NCI-H1092 (cell line): ENCODE measurements around the gene TMEM18.
A peak's percentile ranks its signal among the peaks of the same experiment; 100 is the strongest.
"Not testable (repeated sequence)": the region's sequence is repeated elsewhere in the genome, so short reads cannot be mapped to it uniquely, and the experiment has no call there.

Source experiments
- DNase-seq: peaks from one replicate; lab custom pipeline; 2025; lab: John Stamatoyannopoulos, UW

The TMEM18 gene

DNA sequence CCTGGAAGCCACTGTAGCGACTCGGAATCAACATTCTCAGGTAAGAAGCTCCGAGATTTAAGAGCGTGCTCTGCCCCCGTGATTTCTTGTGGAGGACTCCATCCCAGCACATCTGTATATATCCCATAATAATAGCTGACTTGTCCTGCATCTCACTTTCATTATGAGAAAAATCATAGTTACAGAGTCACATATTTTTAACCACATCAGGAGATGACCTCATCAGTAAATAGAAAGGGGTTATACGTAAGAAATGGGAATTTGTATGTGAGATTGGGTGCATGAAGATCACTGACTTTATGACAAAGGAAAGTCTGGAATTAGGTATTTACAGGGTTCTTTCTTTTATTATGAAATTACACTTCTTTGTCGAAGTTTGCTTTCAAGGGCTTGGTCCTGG is 16.4 kb upstream of the TMEM18 start:
- DNase-seq, result no peak

DNA sequence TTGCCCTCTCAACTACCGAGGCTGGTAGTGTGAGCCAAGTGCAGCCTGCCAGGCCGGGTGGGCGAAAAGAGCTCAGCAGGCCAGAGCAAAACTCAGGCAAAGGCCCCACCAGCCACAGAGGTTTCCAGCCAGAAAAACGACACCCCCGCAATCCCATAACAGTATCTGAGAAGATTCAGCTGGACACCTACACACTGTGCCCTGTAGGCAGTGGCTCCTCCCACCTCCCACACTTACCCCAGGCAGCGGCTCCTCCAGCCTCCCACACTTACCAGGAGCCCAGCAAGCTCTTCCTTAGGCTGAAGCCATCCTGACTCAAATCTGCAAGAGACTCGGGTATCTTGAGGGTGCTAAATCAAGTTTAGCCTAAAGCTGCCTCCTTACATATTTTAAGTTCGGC is 15.6 kb upstream of the TMEM18 start:
- no peak for DNase-seq

DNA sequence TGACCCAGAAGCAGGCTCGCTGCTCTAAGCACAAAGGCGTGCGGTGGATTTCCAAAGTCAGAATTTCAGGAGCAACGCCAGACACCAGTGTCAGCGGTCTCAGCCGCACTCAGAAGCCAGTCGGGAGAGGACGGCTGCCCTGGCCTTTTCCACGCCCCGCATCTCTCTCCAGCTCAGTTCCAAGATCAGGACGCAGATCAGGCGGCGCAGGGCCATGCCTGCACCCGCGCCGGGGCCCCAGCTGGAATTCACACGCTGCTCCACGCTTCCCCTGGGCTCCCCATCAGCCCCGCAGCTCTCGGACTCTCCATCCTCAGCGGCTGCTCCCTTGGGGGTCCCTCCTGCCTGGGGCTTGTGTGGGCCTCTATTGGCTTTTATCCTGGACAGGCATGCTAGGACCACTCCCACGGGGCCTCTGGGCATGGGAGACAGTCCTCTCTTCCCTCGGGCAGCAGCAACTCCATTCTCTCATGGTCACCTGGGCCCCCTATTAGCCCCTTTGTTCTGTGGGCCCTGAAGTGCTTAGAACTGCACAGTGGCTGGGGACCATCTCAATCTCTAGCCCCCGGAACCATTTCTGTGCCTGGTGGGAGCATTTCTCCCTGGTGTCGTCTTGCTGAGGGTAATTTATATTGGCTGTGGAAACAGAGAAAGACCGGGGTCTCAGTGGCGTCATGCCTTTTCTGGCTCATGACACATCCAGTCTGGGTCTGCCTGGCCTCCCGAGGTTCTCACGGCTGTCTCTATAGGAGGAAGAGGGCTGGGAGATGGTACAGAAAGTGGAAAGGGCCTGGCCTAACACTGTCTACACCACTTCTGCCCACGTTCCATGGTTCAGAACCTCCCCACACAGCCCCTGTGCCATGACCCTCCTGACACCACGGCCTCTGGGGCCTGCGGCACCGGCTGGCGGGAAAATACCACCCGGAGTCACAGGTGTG is 14.9 kb upstream of the TMEM18 start:
- no peak for DNase-seq

DNA sequence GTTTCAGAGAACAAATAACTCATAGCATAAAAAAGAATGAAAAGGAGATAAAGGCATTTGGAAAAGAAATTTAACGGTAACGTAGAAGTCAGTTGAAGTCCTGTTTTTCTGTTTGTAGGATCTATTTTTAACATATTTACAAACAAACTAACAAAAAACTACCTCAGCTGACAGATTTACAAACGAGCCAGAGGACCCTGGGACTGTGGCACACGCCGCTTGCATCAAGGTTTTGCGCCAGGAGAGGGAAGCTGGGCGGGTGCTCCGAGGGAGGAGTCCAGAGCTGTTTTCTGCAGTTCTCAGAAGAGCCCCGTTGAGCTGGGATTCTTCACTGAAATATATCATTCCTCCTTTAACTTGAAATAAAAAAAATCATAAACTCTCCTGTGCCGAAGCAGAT is 13.6 kb upstream of the TMEM18 start:
- no peak for DNase-seq

DNA sequence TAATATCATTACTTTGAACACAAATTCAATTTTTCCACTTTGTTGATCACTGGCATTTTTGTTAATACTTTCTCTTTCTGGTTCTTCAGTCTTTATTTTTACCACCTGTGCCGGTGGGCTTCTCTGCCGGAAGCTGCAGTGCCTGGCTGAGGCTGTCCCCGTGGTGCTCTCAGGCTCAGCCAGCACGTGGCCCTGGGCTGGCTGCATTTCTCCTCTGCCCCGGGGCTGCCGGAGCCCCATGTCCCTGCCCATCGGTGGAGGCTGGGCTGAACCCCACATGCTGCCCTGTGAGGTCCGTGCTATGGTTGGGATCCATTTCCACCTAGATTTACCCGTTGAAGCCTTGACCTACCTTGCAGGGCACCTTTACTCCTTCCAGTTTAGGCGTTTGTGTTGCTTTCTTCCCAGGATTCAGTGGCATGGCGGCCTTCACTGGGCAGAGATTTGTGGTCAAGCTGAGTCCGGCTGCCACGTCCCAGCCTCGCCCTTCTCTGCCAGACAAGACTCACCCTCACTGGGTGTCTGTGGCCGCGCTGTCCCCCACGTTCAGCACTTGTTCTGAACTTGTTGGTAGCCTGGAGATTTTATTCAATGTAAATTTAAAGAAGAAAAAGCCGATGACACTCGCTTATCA is 12.8 kb upstream of the TMEM18 start:
- DNase-seq, result no peak

DNA sequence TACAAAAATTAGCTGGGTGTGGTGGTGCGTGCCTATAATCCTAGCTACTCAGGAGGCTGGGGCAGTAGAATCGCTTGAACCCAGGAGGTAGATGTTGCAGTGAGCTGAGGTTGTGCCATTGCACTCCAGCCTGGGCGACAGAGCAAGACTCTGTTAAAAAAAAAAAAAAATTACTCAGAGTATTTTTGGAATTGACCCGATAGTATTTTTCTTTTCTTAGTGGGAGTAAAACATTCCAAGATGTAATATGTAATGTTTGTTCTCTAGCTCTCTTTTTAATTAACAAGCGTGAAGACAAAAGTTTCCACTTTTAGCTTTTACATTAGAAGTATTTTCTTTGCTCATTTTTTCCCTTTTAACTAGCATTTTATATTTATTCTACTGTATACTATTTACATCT is 12.0 kb upstream of the TMEM18 start:
- DNase-seq, result no peak

DNA sequence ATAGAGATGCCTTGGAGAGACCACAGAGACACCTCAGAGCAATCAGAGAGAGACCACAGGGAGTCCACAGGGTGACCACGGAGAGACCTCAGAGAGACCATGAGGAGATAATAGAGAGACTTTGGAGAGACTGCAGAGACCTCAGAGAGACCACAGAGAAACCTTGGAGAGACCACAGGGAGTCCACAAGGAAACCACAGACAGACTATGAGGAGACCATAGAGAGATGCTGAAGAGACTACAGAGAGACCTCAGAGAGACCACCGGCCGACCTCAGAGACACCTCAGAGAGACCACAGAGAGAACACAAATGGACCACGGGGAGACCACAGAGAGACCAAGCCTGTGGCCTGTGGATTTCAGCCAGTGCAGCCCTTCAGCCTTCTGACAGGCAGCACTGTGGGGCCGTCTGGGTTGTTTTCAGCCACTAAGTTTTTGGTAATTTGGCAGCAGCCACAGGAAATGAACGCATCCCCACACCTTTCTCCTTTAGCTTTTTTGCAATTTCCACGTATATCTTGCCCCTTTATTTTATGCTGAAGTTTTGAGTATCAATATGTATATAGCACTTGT is 11.4 kb upstream of the TMEM18 start:
- DNase-seq, result no peak

DNA sequence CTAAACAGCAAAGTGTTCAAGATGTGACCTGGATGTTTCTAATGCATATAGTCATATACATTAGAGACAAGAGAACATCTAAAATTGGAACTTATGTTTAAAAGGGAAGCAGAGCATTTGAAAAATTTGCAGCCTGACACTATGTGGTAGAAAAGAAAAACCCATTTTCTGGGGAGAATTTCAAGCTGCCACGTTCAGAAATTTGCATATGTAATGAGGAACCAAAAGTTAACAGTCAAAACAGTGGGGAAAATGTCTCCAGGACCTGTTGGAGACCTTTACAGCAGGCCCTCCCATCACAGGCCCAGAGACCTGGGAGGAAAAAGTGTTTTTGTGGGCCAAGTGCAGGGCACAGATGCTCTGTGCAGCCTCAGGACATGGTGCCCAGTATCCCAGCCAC is 8.2 kb upstream of the TMEM18 start:
- DNase-seq, result no peak

DNA sequence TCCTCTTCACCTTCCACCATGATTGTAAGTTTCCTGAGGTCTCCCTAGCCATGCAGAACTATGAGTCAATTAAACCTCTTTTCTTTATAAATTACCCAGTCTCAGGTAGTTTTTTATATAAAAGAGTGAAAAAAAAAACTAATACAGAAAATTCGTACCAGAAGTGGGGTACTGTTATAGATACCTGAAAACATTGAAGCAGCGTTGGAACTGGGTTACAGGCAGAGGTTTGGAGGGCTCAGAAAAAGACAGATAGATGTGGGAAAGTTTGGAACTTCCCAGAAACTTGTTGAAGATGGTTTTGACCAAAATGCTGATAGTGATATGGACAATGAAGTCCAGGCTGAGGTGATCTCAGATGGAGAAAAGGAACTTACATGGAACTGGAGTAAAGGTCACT is 7.7 kb upstream of the TMEM18 start:
- not testable (repeated sequence) for DNase-seq

DNA sequence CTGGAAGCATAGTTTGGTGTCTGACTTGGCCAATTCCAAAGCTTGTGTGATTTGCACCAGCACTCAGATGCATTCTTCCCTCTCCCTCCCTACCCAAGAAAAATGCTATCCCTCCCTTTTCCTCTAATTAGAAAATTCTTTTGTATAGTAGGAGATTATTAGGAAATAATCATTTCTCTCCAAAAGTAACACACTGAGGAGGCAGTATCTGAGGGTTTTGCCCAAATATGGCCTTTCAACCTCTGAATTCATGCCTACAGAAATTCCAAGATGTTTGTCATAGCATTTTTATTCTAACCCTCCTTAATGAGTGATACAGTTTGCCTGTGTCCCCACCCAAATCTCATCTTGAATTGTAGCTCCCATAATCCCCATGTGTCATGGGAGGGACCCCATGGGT is 5.0 kb upstream of the TMEM18 start:
- DNase-seq, result no peak

DNA sequence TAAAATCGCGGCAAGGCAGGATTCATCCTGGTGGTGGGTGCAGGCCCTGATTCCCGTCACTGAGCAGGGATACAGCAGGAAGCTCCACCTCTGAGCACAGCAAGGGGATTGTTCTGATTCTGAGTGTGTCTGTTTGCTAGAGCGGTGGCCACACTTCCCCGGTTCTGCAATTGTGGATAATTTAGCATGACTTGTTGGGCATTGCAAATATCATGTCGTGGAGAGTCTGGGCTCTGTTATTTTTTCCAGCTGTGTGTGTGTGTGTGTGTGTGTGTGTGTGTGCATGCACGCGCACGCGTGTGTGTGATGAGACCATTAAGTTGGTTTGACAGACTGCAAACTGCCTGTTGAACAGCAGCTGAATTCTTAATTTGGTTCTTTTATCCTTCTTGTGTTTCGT is 4.1 kb upstream of the TMEM18 start:
- DNase-seq, result no peak

DNA sequence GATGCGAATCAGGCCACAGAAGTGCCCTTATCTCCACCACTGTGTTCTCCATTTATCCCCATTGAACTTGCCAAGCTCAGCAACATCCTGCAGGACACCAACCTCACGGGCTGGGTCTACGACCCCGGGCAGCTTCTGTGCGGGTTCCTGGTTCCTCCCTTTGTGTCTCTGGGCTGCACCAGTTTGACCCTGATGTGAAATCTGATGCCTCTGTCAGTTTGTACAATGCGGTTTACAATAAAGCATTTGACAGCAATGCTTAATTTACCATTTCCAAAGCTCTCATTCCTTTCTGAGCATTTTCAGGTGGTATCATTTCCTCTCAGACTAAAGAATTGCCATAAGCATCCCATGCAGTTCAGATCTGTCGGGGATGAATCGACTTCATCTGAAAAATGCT is 3.3 kb upstream of the TMEM18 start:
- DNase-seq, result no peak

DNA sequence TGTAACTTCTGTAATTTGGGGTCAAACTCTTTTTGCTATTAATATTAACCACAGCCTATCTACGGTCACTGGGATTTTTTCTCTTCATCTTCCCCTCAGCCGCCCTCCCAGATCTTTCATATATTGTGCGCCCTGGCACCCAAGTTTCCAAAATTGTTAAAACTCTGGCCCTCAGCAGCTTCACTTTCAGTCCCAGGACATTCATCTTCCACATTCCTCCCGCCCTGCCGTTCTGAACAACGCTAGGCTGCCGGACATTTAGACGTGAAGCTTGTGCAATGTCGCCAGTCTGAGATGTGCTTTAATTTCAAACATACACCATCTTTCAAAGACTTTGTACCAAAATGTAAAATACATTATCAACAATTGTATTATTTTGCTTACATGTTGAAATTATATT is 1.8 kb upstream of the TMEM18 start:
- no peak for DNase-seq

DNA sequence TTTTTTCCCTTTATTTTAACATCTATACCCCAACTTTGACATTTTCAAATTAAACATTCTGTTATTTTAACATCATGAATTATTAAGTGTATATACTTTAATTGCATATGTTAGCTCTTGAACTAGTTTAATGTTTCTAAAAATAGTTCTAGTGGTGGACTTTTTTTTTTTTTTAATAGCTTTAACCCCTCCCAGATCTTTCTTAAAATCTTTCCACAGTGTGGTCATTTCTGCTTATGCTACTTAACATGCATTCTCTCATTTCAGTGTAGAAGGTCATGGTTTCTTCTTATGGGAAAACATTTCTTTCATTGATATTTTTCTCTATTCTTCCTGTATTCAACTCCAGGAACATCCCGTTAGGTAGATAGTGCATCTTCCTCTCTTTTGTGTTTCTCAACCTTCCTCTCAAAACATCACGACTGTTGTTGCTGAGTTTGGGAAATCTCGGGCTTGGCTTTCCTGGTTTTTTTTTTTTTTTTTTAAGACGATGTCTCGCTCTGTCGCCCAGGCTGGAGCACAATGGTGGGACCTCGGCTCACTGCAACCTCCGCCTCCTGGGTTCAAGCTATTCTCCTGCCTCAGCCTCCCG is 849 bp upstream of the TMEM18 start:
- DNase-seq, result no peak

DNA sequence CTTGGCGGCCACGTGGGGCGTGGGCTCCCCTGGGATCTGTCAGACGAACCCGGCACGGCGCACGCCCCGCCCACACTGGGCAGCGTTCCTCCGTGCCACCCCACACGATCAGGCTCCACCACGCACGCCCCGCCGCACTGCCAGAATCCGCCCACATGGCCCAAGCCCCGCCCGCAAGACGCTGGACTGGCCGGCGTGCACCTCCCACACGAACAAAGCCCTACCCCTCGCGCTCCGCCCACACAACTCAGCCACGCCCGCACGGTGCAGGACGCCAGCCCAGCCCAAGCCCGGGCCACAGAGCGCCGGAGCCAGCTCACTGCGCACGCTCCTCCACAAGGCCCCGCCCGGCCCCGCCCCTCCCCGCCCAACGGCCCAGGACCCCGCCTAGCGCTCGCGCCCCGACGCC is 555 bp downstream of the TMEM18 start:
- DNase-seq, result peak; percentile 89

DNA sequence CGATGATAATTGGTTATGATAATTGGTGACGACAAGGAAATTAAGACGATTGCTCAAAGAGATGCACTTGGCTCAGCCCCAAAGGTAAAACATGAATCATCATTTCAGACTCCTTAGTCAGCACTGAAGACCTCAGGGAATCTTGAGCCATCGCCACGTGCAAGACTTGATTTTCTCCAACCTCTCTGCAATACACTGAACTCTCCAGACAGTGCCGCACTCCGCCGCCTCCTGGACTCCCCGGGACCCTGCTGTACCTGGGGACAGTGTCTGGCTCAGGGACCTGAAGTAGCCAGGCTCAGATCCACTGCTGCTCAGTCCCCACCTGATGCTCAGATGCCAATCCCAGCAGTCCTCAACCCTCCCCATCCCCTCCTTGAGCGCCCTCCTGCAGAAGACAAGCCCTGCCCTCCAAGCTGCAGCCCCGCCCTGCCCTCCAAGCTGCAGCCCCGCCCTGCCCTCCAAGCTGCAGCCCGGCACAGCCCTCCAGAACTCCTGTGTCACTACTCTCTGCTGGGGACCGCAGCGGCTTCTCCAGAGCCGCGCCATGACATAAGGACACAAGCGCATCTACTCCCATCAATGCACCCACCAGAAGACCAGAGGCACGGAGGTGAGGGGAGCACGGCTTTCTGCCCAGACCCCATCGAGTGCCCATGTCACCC is 1.1 kb downstream of the TMEM18 start:
- DNase-seq, result no peak

DNA sequence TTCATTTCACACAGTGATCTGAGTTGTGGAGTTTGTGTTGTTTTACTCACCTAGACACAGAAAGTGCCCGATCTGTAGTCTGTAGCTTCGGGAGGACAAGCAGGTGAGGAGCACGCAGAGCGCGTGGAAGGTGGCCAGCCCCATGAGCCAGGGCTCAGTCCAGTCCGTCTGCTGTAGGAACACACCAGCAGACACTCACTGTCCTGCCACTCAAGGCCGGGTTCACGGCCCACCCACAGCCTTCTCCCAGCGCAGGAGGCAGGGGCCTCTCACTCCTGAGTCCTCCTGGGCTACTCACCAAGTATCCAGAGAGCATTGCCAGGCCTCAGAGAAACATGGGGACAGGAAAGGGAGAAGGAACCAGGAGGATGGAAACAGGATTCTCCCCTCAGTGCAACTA is 1.7 kb downstream of the TMEM18 start:
- DNase-seq, result no peak

DNA sequence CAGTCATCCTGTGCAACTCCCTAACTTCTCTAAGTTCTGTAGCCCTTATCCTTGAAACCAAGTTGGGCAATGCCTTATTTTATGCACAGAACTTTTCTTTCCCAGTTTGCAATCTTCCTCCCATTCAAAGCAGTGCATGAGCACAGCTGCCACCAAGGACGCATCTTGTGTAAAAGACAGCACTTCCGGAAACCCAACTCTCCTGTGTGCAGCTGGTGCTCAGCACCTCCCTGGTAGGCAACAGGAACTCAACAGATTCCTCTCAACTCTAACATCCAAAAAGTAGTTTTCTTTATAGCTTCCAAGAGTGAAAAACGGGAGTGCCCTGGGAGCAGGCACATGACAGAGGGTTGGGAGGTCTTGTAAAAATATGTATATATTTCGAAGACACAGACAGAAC is 2.2 kb downstream of the TMEM18 start:
- DNase-seq, result no peak

DNA sequence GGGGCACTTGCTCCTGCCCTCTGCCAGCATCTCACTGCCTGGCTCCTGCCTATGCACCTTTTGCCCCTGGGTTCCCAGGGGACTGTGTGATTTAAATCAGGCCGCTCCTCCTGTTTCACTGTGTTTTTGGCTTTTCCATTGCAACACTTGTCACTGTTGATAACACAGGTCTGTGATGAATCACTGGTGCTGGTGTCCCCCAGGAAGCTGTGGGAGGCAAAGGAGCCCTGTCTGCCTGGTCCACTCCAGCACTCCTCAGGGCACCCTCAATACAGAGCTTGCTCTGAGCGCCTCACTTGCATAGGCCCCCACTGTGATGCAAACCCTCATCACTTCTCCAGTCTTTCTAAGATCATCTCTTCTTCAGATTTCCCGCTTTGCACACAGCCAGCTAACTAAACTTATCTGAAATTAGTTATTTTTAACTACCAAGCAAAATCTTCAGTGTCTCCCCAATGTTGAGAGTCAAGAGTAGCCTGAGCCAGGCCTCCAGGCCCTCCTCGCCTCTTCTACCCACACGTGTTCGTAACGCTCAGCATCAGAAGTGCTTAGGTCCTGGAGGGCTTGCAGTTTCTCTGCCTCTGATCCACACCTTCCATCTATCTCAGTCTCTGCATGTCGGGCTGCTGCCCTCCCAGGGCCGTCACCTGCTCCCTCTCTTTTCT is 2.8 kb downstream of the TMEM18 start:
- no peak for DNase-seq

DNA sequence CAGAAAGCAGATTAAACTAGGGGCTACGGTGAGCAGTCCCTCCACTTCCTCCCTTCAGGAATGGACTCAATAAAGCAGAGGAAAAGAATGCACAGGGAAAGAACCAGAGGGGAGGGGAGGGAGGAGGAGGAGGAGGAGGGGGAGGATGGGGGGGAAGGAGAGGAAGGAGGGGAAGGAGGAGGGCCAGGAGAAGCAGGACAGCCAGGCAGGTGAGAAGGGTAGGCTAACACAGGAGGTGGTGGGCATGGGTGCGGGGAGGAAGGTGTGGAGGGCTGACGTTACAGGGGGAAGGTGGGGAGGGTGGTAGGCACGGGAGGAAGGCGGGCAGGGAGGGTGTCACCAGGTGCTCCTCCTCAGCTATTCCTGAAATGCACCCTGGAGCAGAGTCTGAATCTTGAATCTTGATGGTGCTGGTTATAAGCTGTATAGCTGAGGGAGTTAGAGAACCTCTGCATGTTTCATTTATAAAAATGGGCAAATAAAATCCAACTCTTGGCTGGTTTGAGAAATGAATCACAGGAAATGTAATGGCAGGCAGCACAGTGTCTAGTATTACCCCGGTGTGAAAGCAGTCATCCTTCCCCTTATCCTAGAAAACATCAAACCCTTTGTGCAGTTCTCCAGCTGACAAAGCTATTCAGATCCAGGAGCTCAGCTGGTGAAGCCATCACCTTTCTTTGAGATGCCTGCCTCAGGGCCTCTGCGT is 3.4 kb downstream of the TMEM18 start:
- DNase-seq, result no peak

DNA sequence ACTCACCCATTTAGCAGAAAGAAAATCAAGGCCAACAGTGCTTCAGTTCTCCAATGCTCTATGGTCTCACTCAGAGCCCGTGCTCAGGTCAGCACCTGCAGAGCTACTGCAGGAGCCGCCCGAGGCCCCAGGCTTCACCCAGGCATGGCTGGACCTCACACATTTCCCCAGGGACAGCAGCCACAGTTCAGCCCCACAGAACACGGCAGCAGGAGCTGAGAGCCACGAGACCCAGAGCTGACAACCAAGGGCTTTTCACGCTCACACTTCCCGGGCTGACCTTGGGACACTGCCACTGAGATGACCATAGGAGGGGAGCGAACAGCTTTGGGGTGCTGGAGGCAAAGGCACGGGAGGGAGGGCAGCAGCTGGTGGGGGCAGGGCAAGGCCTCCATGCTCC is 4.2 kb downstream of the TMEM18 start:
- no peak for DNase-seq
